Activated CD4-positive, alpha-beta T cell treated with anti-CD3 and anti-CD28 coated beads, Interleukin-2, Interleukin-6, amounts not matched to agents 100 ng/mL and 50 ng/mL, durations not matched to agents 16 hours and 8 hours (primary cell): Measurements from ENCODE around the gene TLE2.
"Not testable (repeated sequence)": the region's sequence is repeated elsewhere in the genome, so short reads cannot be mapped to it uniquely, and the experiment has no call there.

Experiments used
- DNase-seq: peaks from one replicate; pipeline ENCODE4 v3.0.0-alpha.2; 2020

The TLE2 gene

DNA sequence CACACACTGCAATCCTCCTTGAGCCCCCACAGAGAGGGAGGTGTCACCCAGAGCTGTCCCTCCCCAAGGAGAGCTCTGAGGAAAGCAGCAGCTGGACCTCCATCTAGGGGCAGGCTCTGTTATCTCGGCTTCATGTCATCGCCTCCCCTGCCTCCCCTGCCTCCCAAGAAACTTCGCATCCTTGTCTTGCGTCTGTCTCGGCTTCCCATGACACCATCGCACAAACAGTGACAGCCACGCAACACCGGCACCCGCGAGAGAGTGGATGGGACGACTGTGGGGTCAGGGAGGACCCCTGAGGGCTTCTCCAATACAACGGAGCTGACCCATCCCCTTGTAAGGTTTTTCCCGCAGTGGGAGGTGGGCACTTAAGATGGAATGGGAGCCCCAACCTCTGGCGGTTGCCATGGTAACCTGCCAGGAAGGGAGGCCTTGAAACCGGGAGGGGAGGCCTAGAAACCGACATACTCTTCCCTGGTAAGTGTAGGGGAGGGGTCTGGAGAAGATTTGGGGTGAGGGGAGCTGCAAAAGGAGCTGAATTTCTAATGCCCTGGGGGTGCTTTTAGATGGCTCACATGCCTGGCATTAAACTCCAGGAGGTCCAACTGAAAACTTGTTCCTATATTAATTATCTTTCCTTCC, 16.3 kb downstream of the TLE2 start:
- DNase-seq: no peak

DNA sequence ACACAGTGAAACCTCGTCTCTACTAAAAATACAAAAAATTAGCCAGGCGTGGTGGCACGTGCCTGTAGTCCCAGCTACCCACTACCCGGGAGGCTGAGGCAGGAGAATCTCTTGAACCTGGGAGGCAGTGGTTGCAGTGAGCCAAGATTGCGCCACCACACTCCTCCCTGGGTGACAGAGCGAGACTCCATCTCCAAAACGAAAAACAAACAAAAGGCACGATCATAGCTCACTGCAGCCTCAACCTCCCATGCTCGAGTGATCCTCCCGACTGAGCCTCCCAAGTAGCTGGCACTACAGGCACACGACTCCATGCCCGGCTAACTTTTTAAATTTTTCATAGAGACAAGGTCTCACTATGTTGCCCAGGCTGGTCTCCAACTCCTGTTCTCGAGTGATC, 17.0 kb downstream of the TLE2 start:
- not testable (repeated sequence) for DNase-seq

GRCh38 chr19:3010871-3011270, 18.2 kb downstream of the TLE2 start:
- DNase-seq: no peak

DNA sequence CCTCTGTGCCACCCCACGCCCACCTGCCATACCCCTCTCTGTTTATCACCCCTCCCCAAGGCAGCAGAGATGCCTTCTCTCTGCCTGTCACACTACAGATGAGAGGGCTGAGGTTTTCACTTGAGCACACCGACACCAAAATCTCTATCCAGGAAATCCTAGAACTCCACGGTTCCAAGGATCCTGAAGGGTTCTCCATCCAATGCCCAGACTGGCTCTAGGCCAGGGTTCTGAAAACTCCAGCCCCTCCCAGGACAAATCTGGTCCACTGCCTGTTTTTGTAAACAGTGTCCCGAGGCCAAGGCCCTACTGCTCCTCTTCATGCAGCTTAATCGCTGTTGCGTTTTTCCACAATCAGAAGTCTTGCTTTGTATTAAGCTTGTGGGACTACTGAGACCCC, 20.1 kb downstream of the TLE2 start:
- no peak for DNase-seq

- DNase-seq: no peak
Observed at GRCh38 chr19:3007975-3008374, 21.1 kb downstream of the TLE2 start.

DNA sequence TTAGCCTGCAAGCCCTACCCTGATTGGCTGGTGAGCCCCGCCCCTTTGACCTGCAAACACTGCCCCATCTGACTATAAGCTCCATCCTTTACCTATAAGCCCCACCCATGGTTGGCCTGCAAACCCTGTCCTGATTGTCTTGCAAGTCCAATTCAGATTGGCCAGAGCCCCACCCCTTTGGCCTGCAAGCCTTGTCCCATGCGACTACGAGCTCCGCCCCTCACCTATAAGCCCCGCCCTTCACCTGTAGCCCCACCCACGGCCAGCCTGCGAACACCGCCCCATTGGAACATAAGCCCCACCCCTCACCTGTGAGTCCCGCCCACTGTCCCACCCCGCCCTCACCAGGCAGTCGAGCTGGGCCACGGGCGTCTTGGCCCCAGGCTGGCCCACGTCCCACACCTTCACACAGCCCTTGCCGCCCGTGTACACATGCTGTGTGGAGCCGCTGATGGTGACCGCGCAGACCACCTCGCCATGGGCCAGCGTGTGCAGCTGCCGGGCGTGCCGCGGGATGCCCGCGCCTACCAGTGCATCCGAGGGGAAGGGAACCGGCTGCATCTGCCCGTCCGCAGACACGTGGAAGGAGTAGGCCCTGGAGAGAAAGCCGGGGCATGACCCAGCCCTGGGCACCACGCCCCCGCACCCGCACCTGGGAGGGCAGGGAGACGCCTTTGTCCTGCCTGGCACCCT, 22.9 kb downstream of the TLE2 start:
- peak; percentile 15 for DNase-seq

DNA sequence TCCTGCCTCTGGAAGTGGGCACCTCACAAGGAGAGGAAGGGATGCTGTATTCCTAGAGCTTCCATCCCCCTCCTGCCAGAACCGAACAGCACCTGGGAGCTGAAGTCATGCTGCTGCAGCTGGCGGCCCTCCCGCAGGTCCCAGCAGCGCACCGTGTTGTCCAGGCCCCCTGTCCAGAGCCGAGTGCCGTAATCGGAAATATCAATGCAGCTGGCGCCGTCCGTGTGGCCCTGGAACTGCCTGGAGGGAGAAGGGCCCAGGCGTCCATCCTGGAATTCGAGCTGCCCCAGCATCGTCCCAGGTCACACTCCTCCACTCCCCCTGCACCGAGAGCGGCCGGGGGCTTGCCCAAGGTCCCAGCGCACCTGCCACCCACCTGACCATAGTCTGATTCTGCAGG, 23.7 kb downstream of the TLE2 start:
- no peak for DNase-seq

GRCh38 chr19:3004522-3004921, 24.6 kb downstream of the TLE2 start:
- no peak for DNase-seq

- no peak for DNase-seq
Observed at GRCh38 chr19:3003046-3003445, 26.0 kb downstream of the TLE2 start.

- DNase-seq: no peak
Observed at GRCh38 chr19:3001235-3001800, 27.8 kb downstream of the TLE2 start.

DNA sequence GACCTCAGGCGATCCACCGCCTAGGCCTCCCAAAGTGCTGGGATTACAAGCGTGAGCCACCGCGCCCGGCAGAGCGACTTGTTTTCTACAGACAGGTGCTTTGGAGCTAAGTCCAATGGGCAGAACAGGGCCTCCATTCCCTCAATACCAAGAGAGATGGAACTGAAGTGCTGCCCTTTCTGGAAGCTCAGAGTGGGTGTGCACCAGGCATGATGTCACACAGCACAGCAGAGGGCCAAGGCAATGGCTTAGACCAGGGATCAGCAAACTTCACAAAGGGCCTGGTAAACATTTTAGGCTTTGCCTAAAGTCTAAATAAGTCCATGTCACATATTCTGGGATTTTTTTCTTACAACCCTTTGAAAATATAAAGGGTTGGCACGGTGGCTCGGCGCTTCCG, 30.4 kb downstream of the TLE2 start:
- DNase-seq: no peak

DNA sequence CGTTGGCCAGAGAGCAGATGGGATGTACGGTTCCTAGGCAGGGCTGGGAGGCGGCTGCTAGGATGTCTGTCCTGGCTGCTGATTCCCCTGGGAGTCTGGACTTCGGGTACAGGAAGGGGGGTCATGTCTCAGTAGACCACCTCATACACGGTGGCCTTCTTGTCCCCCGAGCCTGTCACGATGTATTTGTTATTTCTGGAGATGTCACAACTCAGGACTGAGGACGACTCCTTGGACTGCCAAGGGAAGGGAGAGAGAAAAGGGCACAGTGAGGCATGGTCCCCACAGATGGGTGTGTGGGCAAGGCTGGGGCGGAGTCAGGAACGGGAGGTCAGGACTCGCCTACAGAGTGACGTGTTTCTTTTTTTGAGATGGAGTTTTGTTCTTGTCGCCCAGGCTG, 31.4 kb downstream of the TLE2 start:
- DNase-seq: no peak

GRCh38 chr19:2994588-2995131, 34.4 kb downstream of the TLE2 start:
- DNase-seq: no peak

- DNase-seq: no peak
Observed at GRCh38 chr19:2993579-2993978, 35.5 kb downstream of the TLE2 start.

- no peak for DNase-seq
Observed at GRCh38 chr19:2992958-2993357, 36.1 kb downstream of the TLE2 start.

- not testable (repeated sequence) for DNase-seq
Observed at GRCh38 chr19:2992333-2992732, 36.7 kb downstream of the TLE2 start.

- DNase-seq: no peak
Observed at GRCh38 chr19:2989236-2989946, 39.7 kb downstream of the TLE2 start.

GRCh38 chr19:2988568-2988967, 40.5 kb downstream of the TLE2 start:
- DNase-seq: no peak

- DNase-seq: no peak
Observed at GRCh38 chr19:2987797-2988196, 41.3 kb downstream of the TLE2 start.

- DNase-seq: no peak
Observed at GRCh38 chr19:2986951-2987524, 42.0 kb downstream of the TLE2 start.

DNA sequence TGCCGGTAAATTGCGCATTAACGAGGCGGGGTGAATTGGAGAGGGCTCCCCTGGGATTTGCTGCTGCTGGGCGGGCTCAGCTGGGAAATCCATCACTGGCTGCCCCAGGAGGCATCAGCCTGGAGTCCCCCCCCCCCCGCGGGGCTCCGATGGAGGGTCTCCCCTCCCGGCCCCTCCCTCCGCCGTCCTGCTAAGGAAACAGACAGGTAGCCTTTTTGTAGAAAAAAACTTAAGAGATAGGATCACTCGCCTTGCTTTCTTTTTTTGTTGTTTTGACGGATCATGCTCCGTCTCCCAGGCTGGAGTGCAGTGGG, 44.9 kb downstream of the TLE2 start:
- DNase-seq: no peak

GRCh38 chr19:2983351-2984214, 45.5 kb downstream of the TLE2 start:
- no peak for DNase-seq

- DNase-seq: no peak
Observed at GRCh38 chr19:2982983-2983350, 46.1 kb downstream of the TLE2 start.
